Activated CD4-positive, alpha-beta T cell treated with anti-CD3 and anti-CD28 coated beads, Interleukin-10, Interleukin-2, amounts not matched to agents 100 ng/mL and 50 ng/mL, durations not matched to agents 16 hours and 8 hours (primary cell): Measurements from ENCODE around the gene P3H3.

Source experiments
- DNase-seq: peaks from one replicate; pipeline ENCODE4 v3.0.0-alpha.2; 2020

Gene P3H3

DNA sequence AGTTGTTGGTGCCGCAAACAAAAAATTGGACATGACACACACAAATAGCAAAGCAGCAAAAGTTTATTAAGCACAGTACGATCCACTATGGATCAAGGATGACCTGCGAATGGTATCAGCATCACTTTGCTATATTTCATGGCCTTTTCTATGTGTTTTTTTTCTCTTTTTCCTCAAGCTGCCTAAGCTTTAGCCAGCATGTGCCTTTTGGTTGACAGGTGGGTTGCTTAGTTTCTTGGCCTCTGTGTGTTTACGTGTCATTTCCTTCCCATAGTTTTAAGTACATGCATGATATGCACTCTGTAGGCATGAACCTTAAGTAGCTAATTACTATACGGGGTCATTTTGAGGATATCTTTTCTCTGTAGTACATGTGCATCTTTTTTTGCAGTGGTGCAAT is 29.1 kb upstream of the P3H3 start:
- DNase-seq: no peak

DNA sequence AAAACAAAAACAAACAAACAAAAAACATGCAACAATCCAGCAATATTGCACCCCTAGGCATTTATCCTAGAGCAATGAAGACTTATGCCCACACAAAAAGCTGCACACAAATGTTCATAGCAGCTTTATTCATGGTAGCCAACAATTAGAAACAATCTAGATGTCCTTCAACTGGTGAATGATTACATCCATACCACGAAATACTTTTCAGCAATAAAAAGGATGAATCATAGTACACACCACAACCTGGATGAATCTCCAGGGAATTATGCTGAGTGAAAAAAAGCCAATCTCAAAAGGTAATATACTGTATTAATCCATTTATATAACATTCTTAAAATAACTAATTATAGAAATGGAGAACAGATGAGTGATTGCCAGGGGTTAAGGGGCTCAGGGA is 21.0 kb upstream of the P3H3 start:
- no peak for DNase-seq

DNA sequence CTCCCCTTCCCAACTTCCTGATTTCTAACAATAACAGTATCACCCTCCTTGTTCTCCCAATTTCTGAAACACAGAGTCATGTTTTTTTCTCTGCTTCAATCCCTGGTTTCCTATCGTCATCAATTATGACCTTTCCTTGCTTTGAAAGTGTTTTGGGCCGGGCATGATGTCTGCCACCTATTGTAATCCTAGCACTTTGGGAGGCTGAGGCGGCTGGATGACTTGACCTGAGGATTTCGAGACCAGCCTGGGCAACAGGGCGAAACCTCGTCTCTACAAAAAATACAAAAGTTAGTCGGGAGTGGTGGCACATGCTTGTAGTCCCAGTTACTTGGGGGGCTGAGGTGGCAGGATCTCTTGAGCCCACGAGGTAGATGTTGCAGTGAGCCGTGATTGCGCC is 19.2 kb upstream of the P3H3 start:
- DNase-seq: no peak

DNA sequence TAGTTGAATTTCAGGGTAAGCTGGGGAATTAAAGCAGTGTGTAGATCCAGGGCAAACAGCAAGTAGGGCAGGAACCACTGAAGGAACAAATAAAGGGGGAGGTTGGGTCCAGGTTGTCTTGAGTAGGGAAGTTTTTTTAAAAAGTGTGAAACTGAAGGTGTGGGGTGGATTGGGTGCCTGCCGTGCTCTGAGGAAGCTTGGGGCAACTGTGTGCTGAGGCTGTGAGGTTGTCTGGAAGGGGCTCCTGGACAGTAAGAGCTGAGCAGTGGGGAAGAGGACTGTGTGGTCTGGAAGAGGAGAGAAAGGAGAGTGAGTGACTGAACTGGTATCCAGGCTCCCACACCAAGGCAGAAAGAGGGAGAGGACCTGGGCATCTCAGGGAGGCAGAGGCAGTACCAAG is 17.4 kb upstream of the P3H3 start:
- no peak for DNase-seq

DNA sequence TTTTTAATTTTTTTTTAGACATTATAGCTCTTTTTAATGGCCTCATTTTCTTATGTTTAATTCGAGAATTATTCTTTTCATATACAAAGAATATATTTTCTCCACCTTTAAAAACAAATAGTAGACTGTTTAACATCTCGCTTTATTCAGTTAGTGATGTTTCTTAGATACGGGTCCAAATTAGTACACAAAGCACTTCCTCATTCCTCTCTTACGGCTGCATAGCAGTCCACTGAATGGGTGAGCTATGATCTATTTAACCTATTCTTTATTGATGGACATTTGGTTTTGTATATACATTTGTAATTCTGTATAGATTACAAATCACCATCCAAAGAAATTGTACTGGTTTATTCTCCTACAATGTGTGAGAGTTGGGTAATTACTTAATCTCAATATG is 14.8 kb upstream of the P3H3 start:
- no peak for DNase-seq

DNA sequence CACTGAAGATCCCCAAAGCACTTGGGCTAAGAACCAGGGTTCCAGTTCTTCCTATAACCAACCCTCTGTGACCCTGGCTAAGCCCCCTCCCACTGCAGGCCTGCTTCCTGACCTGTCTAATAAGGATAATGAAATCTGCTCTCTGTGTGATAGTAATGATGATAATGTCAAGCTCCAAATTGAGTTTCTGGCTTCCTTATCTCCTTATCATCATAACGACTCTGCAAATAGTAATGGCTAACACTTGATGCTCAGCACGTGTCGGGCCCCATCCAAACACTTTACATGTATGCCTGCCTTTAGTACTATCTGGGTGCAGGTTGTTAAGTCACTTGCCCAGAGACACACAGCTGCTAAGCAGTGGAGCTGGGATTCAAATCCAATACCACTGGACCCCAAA is 11.6 kb upstream of the P3H3 start:
- DNase-seq: no peak

DNA sequence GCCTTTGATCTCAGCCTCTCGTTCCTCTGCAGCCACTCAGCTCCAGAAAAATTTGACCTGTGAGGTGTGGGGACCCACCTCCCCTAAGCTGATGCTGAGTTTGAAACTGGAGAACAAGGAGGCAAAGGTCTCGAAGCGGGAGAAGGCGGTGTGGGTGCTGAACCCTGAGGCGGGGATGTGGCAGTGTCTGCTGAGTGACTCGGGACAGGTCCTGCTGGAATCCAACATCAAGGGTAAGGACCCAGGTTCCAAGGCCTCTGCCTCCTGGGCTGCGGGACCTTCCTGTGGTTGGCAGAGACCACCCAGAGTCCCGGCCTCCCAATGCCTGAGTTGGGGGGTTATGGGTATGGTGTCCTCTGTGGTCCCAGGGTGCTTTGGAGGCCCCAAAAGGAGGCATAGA is 11.1 kb upstream of the P3H3 start:
- DNase-seq: no peak

DNA sequence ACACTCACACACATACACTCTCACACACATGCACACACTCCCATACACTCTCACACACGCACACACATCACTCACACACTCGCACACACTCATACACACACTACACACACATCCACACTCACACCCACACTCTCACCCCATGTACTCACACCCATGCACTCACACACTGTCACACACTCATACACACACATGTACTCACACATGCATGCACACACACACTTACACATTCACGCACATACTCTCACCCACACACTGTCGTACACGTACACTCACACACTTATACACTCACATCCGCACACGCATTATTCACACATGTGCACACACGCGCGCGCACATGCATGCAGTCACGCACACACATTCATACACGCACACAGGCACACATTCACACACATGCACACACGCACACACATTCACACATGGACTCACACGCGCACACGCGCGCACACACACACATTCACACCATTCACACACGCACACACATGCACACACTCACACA is 10.5 kb upstream of the P3H3 start:
- no peak for DNase-seq

DNA sequence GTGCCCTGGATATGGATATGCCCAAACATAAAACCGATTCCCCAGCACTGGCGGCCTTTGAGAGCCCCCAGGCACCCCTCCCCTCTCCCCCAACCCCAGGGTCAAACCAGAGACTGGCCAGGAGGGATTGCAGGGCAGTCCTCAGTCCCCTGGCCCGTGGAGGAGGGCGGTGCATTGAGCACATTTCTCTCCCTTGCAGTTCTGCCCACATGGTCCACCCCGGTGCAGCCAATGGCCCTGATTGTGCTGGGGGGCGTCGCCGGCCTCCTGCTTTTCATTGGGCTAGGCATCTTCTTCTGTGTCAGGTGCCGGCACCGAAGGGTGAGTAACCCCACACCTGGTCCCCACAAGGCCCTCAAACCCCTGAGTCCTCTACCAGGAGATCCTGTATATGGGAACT is 10.0 kb upstream of the P3H3 start:
- DNase-seq: no peak

DNA sequence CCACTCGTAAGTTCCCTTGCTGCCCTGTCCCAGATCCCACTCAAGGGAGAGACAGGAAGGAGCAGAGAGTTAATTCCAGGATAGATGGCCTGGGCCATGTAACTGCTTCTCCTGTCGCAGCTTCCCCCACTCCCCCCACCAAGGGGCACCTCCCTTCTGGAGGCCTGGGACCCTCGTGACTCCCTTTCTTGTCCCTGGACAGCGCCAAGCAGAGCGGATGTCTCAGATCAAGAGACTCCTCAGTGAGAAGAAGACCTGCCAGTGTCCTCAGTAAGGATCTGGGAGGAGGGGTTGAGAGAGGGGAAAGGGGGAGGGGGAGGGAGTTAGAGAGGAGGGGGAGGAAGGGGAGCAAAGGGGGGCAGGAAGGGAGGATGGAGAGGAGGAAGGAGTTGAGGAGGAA is 9.6 kb upstream of the P3H3 start:
- no peak for DNase-seq

DNA sequence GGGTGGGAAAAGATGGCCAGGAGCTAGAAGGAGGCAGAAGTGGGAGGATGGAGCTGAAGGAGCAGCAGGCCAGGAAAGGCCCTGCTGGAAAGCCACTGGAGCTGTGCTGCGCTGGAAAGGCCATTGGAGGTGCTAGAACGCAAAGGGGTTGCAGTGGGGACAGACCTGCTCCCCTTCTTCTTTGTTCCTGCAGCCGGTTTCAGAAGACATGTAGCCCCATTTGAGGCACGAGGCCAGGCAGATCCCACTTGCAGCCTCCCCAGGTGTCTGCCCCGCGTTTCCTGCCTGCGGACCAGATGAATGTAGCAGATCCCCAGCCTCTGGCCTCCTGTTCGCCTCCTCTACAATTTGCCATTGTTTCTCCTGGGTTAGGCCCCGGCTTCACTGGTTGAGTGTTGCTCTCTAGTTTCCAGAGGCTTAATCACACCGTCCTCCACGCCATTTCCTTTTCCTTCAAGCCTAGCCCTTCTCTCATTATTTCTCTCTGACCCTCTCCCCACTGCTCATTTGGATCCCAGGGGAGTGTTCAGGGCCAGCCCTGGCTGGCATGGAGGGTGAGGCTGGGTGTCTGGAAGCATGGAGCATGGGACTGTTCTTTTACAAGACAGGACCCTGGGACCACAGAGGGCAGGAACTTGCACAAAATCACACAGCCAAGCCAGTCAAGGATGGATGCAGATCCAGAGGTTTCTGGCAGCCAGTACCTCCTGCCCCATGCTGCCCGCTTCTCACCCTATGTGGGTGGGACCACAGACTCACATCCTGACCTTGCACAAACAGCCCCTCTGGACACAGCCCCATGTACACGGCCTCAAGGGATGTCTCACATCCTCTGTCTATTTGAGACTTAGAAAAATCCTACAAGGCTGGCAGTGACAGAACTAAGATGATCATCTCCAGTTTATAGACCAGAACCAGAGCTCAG is 8.8 kb upstream of the P3H3 start:
- no peak for DNase-seq

DNA sequence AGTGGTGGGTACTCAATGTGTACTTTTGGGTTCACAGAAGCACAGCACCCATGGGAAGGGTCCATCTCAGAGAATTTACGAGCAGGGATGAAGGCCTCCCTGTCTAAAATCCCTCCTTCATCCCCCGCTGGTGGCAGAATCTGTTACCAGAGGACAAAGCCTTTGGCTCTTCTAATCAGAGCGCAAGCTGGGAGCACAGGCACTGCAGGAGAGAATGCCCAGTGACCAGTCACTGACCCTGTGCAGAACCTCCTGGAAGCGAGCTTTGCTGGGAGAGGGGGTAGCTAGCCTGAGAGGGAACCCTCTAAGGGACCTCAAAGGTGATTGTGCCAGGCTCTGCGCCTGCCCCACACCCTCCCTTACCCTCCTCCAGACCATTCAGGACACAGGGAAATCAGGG is 8.0 kb upstream of the P3H3 start:
- DNase-seq: no peak

DNA sequence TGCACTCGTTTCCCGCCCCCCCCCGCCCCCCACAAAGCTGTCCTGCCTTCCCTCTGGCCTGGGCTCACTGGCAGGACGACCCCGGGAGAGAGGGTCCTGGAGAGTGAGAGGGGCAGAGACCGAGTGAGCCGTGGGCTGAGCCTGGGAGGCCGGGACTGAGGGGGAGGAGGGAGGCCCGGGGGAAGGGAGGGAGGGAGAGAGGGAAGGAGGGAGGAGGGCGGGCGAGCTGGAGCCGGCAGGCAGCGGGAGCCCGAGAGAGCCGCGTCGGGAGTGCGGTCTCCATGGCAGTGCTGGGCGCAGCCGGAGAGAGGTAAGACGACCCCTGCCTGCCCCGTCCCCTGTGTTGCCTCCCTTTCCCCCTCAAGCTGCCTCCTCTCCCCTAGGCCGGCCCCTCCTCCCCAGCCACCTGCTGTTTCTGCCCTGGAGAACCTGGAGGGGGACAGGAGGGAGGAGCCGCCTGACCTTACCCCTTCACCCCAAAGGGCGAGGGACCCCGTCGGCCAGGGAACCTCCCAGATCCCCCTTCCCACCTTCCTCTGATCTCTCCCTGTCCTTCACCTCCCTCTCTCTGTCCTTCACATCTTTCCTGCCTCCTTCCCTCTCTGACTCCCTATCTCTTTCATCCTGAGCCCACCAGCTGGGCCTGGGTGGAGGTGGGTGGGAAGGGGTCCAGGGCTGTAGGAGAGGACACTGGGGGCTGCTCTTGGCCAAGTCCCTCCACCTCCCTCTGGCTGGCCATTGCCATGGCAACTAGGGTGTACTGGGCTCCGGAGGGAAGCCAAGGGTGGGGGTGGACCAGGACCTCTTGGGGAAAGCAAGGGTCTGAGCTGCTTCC is 6.4 kb upstream of the P3H3 start, which contains the start of gene GPR162:
TSS of gene GPR162 (plus strand) at position 231 of the 835 bp plus-strand sequence. CDS start 2,078 bp downstream, outside the sequence.
- DNase-seq: no peak

DNA sequence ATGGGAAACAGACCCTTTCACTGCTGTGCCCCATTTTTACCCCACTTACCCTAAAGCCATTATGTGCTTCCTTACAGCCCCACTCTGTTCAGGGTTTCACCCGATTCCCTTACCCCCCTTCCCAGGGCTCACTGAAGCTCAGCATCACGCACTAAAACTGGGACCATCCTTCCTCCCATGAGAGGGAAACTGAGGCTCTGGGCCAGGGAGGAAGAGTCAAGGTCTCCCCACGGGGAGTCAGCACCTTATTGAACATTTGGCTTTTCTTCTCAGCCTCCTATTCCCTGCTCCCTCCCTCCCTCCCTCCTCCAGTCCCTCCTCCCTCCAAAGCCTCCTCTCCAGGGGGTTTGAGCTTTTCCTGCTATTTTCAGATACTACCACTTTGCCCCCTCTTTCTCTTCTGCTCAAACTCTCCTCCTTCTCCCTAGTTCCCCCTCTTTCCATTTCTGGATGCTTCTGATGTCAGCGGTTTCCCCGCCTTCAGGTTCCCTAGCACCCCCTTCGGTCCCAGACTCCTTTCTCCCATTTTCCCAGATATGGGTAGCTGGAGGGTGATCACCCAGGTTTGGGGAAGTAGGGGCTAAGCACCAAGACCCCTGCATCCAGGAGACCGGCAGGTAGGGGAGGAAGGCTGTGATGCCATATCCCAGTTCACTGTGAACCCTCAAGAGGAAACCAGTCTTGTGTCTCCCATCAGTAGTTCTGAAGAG is 5.6 kb upstream of the P3H3 start:
- DNase-seq: no peak

DNA sequence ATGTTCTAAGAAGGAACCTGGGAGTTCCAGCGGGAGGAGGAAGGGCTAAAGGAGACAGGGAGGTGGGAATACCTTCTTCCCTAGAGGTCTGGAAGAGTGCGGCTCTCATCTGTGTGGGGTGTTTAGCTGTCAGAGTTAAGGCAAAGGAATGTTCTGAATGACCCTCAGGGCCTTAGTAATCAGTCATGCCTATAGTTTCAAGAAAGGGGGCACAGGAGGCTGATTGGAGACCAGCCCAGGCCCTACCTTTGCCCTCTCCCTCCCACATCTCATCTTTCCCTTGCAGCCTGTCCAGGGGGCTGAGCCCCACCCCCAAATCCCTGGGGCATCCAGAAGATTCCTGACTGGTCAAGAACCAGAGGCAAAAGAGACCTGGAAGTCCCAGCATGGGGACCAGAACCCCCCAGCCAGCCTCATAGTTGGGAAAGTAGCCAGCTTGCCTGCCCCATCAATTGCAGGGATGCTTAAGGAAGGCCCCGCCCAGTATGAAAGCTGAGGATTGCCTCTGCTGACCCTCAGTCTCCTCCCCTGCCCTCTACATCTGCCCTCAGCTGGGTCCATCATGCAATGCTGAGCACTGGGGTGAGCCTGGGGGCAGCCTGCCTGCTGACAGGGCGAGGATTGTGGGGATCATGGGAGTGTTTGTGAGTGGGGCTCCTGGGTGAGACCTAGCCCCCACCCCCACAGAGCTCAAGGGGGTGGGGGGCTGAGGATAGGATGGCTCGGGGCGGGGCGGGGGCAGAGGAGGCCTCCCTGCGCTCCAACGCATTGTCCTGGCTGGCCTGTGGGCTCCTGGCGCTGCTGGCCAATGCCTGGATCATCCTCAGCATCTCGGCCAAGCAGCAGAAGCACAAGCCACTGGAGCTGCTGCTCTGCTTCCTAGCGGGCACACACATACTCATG is 4.8 kb upstream of the P3H3 start:
- DNase-seq: no peak

DNA sequence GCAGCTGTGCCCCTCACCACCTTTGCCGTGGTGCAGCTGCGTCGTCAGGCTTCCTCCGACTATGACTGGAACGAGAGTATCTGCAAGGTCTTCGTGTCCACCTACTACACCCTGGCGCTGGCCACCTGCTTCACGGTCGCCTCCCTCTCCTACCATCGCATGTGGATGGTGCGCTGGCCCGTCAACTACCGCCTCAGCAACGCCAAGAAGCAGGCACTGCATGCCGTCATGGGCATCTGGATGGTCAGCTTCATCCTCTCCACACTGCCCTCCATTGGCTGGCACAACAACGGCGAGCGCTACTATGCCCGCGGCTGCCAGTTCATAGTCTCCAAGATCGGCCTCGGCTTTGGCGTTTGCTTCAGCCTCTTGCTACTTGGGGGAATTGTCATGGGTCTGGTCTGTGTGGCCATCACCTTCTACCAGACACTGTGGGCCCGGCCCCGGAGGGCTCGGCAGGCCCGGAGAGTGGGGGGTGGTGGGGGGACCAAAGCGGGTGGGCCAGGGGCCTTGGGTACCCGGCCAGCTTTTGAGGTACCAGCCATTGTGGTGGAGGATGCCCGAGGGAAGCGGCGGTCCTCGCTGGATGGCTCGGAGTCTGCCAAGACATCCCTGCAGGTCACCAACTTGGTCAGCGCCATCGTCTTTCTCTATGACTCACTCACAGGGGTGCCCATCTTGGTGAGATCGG is 4.0 kb upstream of the P3H3 start:
- DNase-seq: no peak

DNA sequence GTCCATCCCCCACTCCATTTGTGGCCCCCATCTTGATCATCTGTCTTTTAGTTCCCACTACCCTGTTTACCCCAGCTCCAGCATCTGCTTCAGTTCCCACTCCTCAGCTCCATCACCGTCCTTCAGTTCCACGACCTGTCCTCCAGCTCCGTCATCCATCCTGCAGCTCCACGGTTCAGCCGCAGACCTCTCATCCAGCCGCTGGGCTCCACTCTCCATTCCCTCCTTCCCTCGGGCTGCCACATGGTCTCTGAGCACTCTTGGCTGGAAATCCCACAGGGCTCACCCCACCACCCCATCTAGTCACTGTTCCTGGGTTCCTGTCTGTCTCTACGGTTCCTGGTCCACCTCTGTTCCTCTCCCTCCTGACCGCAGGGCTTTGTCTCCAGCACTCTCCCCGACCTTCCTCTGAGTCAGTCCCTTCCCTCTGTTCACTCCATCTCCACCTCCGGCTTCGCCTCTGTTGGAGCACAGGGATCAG is 3.3 kb upstream of the P3H3 start:
- DNase-seq: no peak

DNA sequence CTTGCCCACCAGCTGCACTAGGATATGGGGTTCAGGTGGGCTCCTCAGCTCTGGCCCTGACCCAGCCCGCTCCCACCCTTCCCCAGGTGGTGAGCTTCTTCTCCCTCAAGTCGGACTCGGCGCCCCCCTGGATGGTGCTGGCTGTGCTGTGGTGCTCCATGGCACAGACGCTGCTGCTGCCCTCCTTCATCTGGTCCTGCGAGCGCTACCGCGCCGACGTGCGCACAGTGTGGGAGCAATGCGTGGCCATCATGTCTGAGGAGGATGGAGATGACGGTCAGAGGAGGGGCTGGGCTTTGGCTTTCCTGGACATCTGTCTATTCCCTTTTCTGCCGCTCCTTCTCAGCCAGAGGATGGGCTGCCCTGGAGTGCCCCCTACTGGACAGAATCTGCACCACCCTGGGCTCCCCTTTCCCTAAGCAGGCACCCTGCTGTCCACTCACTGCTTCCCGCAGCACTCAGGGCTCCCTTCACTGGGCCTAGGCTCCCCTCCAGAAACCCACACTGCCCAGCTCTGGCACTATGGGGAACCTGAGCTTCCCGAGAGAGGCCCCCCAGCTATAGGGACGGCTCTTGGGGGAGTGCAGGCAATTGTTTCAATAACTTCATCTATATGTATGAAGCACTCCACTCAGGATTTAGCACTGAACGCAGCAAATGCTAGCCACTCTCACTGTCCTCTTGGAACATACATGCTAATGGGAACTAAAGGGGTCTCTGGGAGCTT is 2.6 kb upstream of the P3H3 start:
- peak; percentile 83 for DNase-seq

DNA sequence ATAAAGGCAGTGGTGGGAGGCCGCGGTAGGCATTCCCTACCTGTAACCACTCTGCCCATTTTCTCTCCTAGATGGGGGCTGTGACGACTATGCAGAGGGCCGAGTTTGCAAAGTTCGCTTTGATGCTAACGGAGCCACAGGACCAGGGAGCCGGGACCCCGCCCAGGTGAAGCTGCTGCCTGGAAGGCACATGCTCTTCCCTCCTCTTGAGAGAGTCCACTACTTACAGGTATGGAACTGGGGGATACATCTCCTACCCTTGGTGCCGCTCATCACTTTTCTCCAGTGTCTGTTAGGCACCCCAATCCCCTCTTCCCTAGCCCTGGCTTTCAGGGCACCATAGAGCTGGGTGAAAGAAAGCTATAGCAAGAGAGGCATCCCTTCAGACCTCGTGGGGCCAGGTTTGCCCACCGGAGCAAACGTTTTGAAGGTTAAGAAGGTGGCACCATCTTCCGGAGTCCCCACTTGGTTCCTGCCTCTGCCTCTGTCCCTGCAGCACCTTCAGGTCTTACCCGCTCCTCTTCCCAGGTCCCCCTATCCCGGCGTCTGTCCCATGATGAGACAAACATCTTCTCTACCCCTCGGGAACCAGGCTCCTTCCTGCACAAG is 2.0 kb upstream of the P3H3 start:
- DNase-seq: no peak
